HG02763 (cell line): Measurements from ENCODE around the gene METTL25.

ENCODE experiments used
- ATAC-seq: cut with Tn5 transposase; IDR thresholded peaks from one replicate; pipeline ENCODE4 v1.9.1; 2021; ENCODE audit warnings: mild to moderate bottlenecking, moderate library complexity; ENCODE audit not compliant: unreplicated experiment

Gene METTL25

GRCh38 chr12:82468563-82468962 lies 110.2 kb downstream of the METTL25 start:
- ATAC-seq, result no peak

- no peak for ATAC-seq
Measured at GRCh38 chr12:82470906-82471512, 112.7 kb downstream of the METTL25 start.

- no peak for ATAC-seq
Measured at GRCh38 chr12:82473111-82473754, 114.9 kb downstream of the METTL25 start.

GRCh38 chr12:82474181-82474797 lies 116.0 kb downstream of the METTL25 start:
- peak; percentile 95 for ATAC-seq

GRCh38 chr12:82474798-82475184 lies 116.5 kb downstream of the METTL25 start:
- peak; percentile 8 for ATAC-seq

GRCh38 chr12:82475211-82475610 lies 116.9 kb downstream of the METTL25 start:
- no peak for ATAC-seq

GRCh38 chr12:82476511-82476910 lies 118.2 kb downstream of the METTL25 start:
- no peak for ATAC-seq

- no peak for ATAC-seq
Measured at GRCh38 chr12:82479511-82479910, 121.2 kb downstream of the METTL25 start.

- no peak for ATAC-seq
Measured at GRCh38 chr12:82480606-82481005, 122.3 kb downstream of the METTL25 start.

- no peak for ATAC-seq
Measured at GRCh38 chr12:82481954-82482353, 123.6 kb downstream of the METTL25 start.

GRCh38 chr12:82486524-82487235 lies 128.4 kb downstream of the METTL25 start:
- ATAC-seq, result no peak

- no peak for ATAC-seq
Measured at GRCh38 chr12:82504409-82504808, 146.1 kb downstream of the METTL25 start.

GRCh38 chr12:82505150-82505549 lies 146.8 kb downstream of the METTL25 start:
- no peak for ATAC-seq

- no peak for ATAC-seq
Measured at GRCh38 chr12:82507686-82508085, 149.4 kb downstream of the METTL25 start.

GRCh38 chr12:82510386-82510785 lies 152.1 kb downstream of the METTL25 start:
- no peak for ATAC-seq

GRCh38 chr12:82514880-82515279 lies 156.6 kb downstream of the METTL25 start:
- no peak for ATAC-seq

GRCh38 chr12:82515652-82516051 lies 157.3 kb downstream of the METTL25 start:
- no peak for ATAC-seq

- ATAC-seq, result peak; percentile 74
Measured at GRCh38 chr12:82517027-82517426, 158.7 kb downstream of the METTL25 start.

GRCh38 chr12:82517808-82518207 lies 159.5 kb downstream of the METTL25 start:
- ATAC-seq, result no peak

- no peak for ATAC-seq
Measured at GRCh38 chr12:82519510-82519909, 161.2 kb downstream of the METTL25 start.

GRCh38 chr12:82522285-82522684 lies 164.0 kb downstream of the METTL25 start:
- no peak for ATAC-seq

GRCh38 chr12:82522762-82523161 lies 164.4 kb downstream of the METTL25 start:
- ATAC-seq, result no peak
